Ovary (tissue), 3 donors: ENCODE measurements around the gene TRIO.

Source experiments
- EP300 ChIP-seq: sonication (generic); formaldehyde crosslinking; IDR thresholded peaks from one replicate; pipeline ENCODE4 v1.6.1; 2017; ENCODE audit warnings: antibody characterized with exemption
- POLR2A ChIP-seq: fragments of 450-650 bp; IDR thresholded peaks from one replicate; pipeline ENCODE4 v1.6.1; 2017; ENCODE audit warnings: antibody characterized with exemption, mild to moderate bottlenecking, moderate library complexity
- TF ChIP-seq, protein P1 (sequence below), 3 donors: fragments of 450-650 bp in 2 of 3; fragments of 200-600 bp in 1 of 3; IDR thresholded peaks; one replicate each; pipeline versions ENCODE4 v1.5.1 to v1.8.0; 2016 to 2022; ENCODE audit warnings: antibody characterized with exemption in 3 of 3, mild to moderate bottlenecking in 1 of 3
- donor health status: DM: no; HTN: no; CAD: no.

DNA sequence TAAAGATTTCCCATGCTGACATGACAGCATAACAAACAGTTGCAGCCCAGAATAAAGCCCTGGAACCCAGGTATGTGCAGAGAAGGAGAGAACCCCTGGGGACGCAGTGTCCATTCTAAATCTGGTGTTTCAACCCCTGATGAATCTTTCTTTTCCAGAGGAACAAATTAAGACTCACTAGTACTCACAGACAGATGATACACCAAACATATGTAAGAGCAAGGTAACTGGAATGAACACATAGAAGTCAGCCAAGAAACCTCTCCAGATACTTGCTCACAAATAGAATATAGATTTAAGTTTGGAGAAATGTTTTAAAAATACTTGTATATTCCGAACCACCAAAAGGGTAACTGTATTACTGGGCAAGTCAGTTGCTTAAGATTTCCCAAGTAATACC, 307.6 kb downstream of the TRIO start:
- TF ChIP-seq, protein P1, sequence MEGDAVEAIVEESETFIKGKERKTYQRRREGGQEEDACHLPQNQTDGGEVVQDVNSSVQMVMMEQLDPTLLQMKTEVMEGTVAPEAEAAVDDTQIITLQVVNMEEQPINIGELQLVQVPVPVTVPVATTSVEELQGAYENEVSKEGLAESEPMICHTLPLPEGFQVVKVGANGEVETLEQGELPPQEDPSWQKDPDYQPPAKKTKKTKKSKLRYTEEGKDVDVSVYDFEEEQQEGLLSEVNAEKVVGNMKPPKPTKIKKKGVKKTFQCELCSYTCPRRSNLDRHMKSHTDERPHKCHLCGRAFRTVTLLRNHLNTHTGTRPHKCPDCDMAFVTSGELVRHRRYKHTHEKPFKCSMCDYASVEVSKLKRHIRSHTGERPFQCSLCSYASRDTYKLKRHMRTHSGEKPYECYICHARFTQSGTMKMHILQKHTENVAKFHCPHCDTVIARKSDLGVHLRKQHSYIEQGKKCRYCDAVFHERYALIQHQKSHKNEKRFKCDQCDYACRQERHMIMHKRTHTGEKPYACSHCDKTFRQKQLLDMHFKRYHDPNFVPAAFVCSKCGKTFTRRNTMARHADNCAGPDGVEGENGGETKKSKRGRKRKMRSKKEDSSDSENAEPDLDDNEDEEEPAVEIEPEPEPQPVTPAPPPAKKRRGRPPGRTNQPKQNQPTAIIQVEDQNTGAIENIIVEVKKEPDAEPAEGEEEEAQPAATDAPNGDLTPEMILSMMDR (IDR thresholded peaks at IDR 0.05): no peak
- TF ChIP-seq POLR2A (no peak), EP300 (no peak)
